Measurements from ENCODE around the gene RNASE4.

DNA sequence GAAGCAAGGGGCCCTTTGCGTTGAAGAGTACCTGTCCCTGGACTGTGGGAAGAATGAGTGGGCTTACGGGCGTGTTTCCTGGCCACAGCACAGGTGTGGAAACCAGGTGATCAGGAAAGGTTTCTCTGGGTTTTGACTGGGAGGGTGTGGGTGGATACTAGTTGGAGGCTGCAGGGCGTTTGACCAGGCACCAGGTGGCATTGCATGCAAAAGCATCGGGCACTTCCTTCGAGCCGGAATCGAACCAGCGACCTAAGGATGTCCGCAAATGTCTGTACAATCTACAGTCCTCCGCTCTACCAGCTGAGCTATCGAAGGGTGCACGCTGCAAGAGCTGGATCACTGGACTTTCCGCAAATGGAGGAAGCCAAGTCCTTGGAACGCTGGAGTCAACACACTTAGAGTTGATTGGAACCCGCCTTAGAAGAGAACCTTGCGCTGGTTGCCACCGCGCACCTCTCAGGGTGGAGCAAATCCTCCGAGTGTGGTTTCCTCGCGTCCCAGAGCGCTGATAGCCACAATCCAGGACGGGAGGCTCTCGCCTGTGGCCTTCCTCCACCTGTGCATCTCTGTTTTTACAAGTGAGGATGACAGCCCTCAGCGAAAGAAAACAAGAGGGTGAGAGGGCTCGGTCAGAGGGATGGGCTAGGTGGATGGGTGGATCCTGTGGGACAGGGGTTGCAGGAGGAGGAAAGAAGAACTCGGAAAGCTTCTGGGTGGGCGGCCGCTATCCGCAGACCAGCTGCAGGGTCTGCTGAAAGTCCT is 21.2 kb upstream of the RNASE4 start:
- TF ChIP-seq, protein P1, sequence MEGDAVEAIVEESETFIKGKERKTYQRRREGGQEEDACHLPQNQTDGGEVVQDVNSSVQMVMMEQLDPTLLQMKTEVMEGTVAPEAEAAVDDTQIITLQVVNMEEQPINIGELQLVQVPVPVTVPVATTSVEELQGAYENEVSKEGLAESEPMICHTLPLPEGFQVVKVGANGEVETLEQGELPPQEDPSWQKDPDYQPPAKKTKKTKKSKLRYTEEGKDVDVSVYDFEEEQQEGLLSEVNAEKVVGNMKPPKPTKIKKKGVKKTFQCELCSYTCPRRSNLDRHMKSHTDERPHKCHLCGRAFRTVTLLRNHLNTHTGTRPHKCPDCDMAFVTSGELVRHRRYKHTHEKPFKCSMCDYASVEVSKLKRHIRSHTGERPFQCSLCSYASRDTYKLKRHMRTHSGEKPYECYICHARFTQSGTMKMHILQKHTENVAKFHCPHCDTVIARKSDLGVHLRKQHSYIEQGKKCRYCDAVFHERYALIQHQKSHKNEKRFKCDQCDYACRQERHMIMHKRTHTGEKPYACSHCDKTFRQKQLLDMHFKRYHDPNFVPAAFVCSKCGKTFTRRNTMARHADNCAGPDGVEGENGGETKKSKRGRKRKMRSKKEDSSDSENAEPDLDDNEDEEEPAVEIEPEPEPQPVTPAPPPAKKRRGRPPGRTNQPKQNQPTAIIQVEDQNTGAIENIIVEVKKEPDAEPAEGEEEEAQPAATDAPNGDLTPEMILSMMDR (IDR thresholded peaks at IDR 0.05) = peak; percentile 54
- TF ChIP-seq POLR2AphosphoS5 (IDR thresholded peaks at IDR 0.05; ENCODE audit: low read depth, low read length) (peak; percentile 48; the same call in 1 of the 2 replicates), REST (IDR thresholded peaks at IDR 0.05; ENCODE audit: insufficient read depth in 1 of 2, low read depth in 2 of 2, low read length in 1 of 2) (no peak)

Data from Panc1 (cell line).